Mesendoderm (in vitro differentiated cells): ENCODE data around the gene MID1.

ENCODE experiments used
- DNase-seq: peaks from one replicate; pipeline ENCODE4 v3.0.0; 2013
- H2AK5ac ChIP-seq: 2 replicates; pipeline ENCODE4 v1.6.1; 2013; ENCODE audit warnings: low read length, inconsistent platforms
- H2BK120ac ChIP-seq: 2 replicates; pipeline ENCODE4 v1.6.1; 2013; ENCODE audit warnings: low read depth, mild to moderate bottlenecking, low read length, moderate library complexity, mixed read lengths
- H2BK15ac ChIP-seq: replicated peaks from 2 replicates; pipeline ENCODE4 v1.6.1; 2013; ENCODE audit warnings: low read depth, mild to moderate bottlenecking, moderate library complexity
- H2BK5ac ChIP-seq: 2 replicates; pipeline ENCODE4 v1.6.1; 2013; ENCODE audit warnings: low read length, inconsistent platforms
- H3K18ac ChIP-seq: 2 replicates; pipeline ENCODE4 v1.6.1; 2013; ENCODE audit warnings: mild to moderate bottlenecking, low read length, mixed read lengths
- H3K23ac ChIP-seq: one replicate; pipeline ENCODE4 v1.6.1; 2013; ENCODE audit warnings: low read length
- H3K27ac ChIP-seq: 2 replicates; pipeline ENCODE4 v1.5.1; 2013; ENCODE audit warnings: low read depth, mild to moderate bottlenecking, inconsistent platforms, low read length, moderate library complexity
- H3K27me3 ChIP-seq: 2 replicates; pipeline ENCODE4 v1.6.1; 2013; ENCODE audit warnings: low read length, control low read depth, mild to moderate bottlenecking, inconsistent platforms; ENCODE audit not compliant: insufficient read depth, poor library complexity
- H3K36me3 ChIP-seq: 2 replicates; pipeline ENCODE4 v1.6.1; 2013; ENCODE audit warnings: low read length, inconsistent platforms; ENCODE audit not compliant: control insufficient read depth, insufficient read depth
- H3K4ac ChIP-seq: one replicate; pipeline ENCODE4 v1.6.1; 2013; ENCODE audit warnings: low read depth, mild to moderate bottlenecking, low read length, moderate library complexity
- H3K4me1 ChIP-seq: 2 replicates; pipeline ENCODE4 v1.6.1; 2013; ENCODE audit warnings: low read depth, low read length, inconsistent platforms; ENCODE audit not compliant: control insufficient read depth
- H3K4me2 ChIP-seq: 2 replicates; pipeline ENCODE4 v1.6.1; 2013; ENCODE audit warnings: low read length
- H3K4me3 ChIP-seq: 2 replicates; pipeline ENCODE4 v1.5.1; 2013; ENCODE audit warnings: mild to moderate bottlenecking, low read length
- H3K56ac ChIP-seq: one replicate; pipeline ENCODE4 v1.6.1; 2013; ENCODE audit warnings: low read length
- H3K79me1 ChIP-seq: 2 replicates; pipeline ENCODE4 v1.6.1; 2013; ENCODE audit warnings: low read length, inconsistent platforms
- H3K79me2 ChIP-seq: 2 replicates; pipeline ENCODE4 v1.6.1; 2013; ENCODE audit warnings: mild to moderate bottlenecking, low read length; ENCODE audit not compliant: control insufficient read depth, insufficient read depth
- H3K9ac ChIP-seq: 2 replicates; pipeline ENCODE4 v1.6.1; 2013; ENCODE audit warnings: low read length, inconsistent platforms
- H4K5ac ChIP-seq: one replicate; pipeline ENCODE4 v1.6.1; 2013; ENCODE audit warnings: low read length
- H4K8ac ChIP-seq: one replicate; pipeline ENCODE4 v1.6.1; 2013; ENCODE audit warnings: low read depth, mild to moderate bottlenecking, control low read depth, low read length, moderate library complexity
- WGBS: extraction: QIAGEN DNeasy Blood & Tissue Kit; methylation state at CpG from one replicate; pipeline ENCODE4 v1.1.7; 2013; ENCODE audit warnings: low lambda C conversion rate, missing lambda C conversion rate; ENCODE audit not compliant: insufficient coverage; ENCODE audit errors: extremely low coverage; 5-methylcytosine and 5-hydroxymethylcytosine counted together

MID1 gene

DNA sequence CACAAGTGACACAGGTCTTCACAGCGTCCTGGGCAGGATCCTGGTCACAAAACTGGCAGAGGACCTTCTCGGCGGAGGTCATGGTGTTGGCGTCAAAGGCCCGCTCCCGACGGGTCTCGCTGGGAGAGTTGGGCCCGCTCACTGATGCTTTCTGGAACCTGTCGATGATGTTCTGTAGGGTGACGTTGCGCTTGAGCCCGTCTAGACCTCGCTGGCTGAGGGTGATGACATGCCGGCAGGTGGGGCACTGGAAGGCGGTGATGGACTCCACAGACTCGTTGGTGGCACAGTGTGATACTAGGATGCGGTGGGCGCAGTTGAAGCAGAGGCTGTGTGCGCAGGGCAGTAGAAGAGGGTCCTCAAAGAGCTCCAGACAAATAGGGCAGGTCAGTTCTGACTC lies 53.2 kb downstream of the MID1 start:
- H4K5ac ChIP-seq: no peak overlapping the region
- H3K27ac ChIP-seq: no peak overlapping the region
- H2BK120ac ChIP-seq: no peak overlapping the region
- WGBS: no CpG with 5 or more reads among the region's 20 CpGs
- H3K4ac ChIP-seq: no peak overlapping the region
- DNase-seq: no peak
- no peak overlapping the region for H4K8ac ChIP-seq
- H3K79me2 ChIP-seq: no peaks in the 10 kb centered on the region
- no peak overlapping the region for H2AK5ac ChIP-seq
- H3K9ac ChIP-seq: no peak overlapping the region
- no peaks in the 10 kb centered on the region for H3K27me3 ChIP-seq
- no peaks in the 10 kb centered on the region for H3K4me1 ChIP-seq
- no peak overlapping the region for H3K23ac ChIP-seq
- no peak overlapping the region for H3K18ac ChIP-seq
- no peak overlapping the region for H3K4me3 ChIP-seq
- no peaks in the 10 kb centered on the region for H3K79me1 ChIP-seq
- no peak overlapping the region for H3K56ac ChIP-seq
- H2BK15ac ChIP-seq: no peak overlapping the region
- no peak overlapping the region for H2BK5ac ChIP-seq
- H3K4me2 ChIP-seq: no peak overlapping the region
- H3K36me3 ChIP-seq: no peaks in the 10 kb centered on the region

DNA sequence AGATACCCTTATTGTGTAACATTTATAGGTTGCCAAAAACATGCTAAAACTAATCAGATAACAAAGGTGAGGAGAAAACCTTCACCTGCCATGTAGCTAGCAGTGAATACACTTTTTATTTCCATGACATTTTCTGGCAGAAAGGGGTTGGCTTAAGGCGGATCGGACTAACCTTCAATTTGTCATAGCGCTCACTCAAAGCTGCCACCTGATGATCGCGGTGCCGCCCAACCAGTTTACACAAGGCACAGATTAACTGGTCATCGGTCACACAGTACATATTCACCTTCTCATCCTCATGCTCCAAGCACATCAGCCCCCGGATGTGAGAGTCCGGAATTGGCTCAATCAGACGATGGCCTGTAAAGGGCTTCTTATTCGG lies 53.7 kb downstream of the MID1 start:
- H2BK120ac ChIP-seq: no peak overlapping the region
- H2BK5ac ChIP-seq: no peak overlapping the region
- no peak overlapping the region for H4K5ac ChIP-seq
- H3K9ac ChIP-seq: no peak overlapping the region
- no peaks in the 10 kb centered on the region for H3K79me2 ChIP-seq
- no peak overlapping the region for H3K27ac ChIP-seq
- no peak overlapping the region for H3K4me2 ChIP-seq
- no peaks in the 10 kb centered on the region for H3K27me3 ChIP-seq
- H3K79me1 ChIP-seq: no peaks in the 10 kb centered on the region
- H3K56ac ChIP-seq: no peak overlapping the region
- H3K36me3 ChIP-seq: no peaks in the 10 kb centered on the region
- DNase-seq: no peak
- no peak overlapping the region for H4K8ac ChIP-seq
- no peak overlapping the region for H2BK15ac ChIP-seq
- no peak overlapping the region for H3K18ac ChIP-seq
- no peaks in the 10 kb centered on the region for H3K4me1 ChIP-seq
- no peak overlapping the region for H3K23ac ChIP-seq
- no CpG with 5 or more reads among the region's 11 CpGs for WGBS
- no peak overlapping the region for H2AK5ac ChIP-seq
- H3K4me3 ChIP-seq: no peak overlapping the region
- H3K4ac ChIP-seq: no peak overlapping the region

DNA sequence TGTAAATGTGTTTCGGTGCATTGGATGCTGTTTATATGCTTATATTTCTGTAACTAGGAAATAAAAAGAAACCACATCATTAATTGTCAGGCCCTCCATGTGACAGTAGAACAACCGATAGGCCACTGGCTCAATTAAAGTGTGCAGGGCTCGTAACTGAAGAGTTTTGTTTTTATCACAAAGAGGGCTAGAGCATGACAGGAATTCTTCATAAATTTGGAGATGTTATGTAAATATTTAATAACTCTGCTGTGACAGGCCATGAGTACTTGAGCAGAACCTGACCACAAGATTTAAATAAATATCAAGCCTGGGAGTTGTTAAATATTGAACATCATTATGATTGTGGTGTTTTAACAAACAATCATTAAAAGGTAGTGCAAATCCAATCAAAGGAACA lies 55.9 kb downstream of the MID1 start:
- WGBS: no CpG with 5 or more reads among the region's 3 CpGs

DNA sequence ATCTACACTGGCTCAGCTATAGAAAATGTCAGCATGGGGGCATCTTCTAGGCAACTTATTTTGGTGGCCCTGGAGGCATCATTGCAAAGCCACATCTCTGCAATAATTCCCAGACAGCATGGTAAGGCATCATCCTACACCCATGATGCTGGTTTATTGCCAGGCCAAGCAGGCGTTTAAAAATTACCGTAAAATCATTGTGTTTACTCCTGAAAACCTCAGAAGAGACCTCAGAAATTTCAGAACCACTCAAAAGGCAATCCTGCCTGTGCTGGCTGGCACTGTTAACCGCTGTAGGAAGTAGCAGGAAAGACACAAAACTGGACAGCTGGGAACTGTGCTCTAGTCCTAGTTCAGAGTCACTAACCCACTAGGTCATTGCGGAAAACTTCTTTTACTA lies 63.2 kb downstream of the MID1 start:
- no peak overlapping the region for H2BK5ac ChIP-seq
- H3K36me3 ChIP-seq: no peaks in the 10 kb centered on the region
- no peak for DNase-seq
- H3K23ac ChIP-seq: no peak overlapping the region
- no peak overlapping the region for H4K8ac ChIP-seq
- no peak overlapping the region for H2BK120ac ChIP-seq
- H3K27me3 ChIP-seq: no peaks in the 10 kb centered on the region
- no peak overlapping the region for H3K4ac ChIP-seq
- no peak overlapping the region for H3K18ac ChIP-seq
- no peak overlapping the region for H3K27ac ChIP-seq
- H3K79me1 ChIP-seq: no peaks in the 10 kb centered on the region
- H3K9ac ChIP-seq: no peak overlapping the region
- H3K4me1 ChIP-seq: no peaks in the 10 kb centered on the region
- WGBS: no CpG with 5 or more reads among the region's 4 CpGs
- H2AK5ac ChIP-seq: no peak overlapping the region
- H2BK15ac ChIP-seq: no peak overlapping the region
- no peak overlapping the region for H3K4me2 ChIP-seq
- H3K79me2 ChIP-seq: no peaks in the 10 kb centered on the region
- no peak overlapping the region for H3K56ac ChIP-seq
- H3K4me3 ChIP-seq: no peak overlapping the region
- H4K5ac ChIP-seq: no peak overlapping the region

More for the DNA sequence above, 55.9 kb downstream of the MID1 start:
- no peak overlapping the region for H3K27ac ChIP-seq
- H2BK15ac ChIP-seq: no peak overlapping the region
- H2BK5ac ChIP-seq: no peak overlapping the region
- H3K4me2 ChIP-seq: no peak overlapping the region
- no peaks in the 10 kb centered on the region for H3K27me3 ChIP-seq
- DNase-seq: no peak
- no peaks in the 10 kb centered on the region for H3K4me1 ChIP-seq
- no peak overlapping the region for H3K23ac ChIP-seq
- no peaks in the 10 kb centered on the region for H3K79me1 ChIP-seq
- no peak overlapping the region for H3K4me3 ChIP-seq
- no peak overlapping the region for H3K9ac ChIP-seq
- H2AK5ac ChIP-seq: no peak overlapping the region
- H3K79me2 ChIP-seq: no peaks in the 10 kb centered on the region
- H4K8ac ChIP-seq: no peak overlapping the region
- no peak overlapping the region for H4K5ac ChIP-seq
- no peak overlapping the region for H2BK120ac ChIP-seq
- no peak overlapping the region for H3K4ac ChIP-seq
- no peak overlapping the region for H3K18ac ChIP-seq
- H3K56ac ChIP-seq: no peak overlapping the region
- no peaks in the 10 kb centered on the region for H3K36me3 ChIP-seq

DNA sequence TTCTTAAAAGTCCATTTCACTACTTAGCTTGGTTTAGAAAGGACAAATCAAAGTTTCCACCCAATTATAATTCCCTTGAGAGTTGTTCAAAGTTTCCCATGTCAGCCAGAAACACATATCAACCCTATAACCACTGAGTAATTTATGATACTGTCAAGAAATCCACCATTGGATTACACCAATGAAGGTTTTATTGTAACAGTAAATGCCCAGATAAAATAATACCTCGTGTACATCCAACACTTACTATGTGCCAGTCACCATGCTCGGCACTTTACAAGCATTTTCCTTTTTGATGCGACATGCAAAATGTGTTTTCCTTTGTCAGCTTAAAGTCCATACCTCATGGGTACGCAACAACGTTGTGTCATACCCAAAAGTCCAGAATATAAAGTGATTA lies 64.0 kb downstream of the MID1 start:
- Histone ChIP-seq H3K79me1 (no peaks in the 10 kb centered on the region), H2BK15ac (no peak overlapping the region), H3K79me2 (no peaks in the 10 kb centered on the region), H3K27me3 (no peaks in the 10 kb centered on the region), H2BK5ac (no peak overlapping the region), H3K4me1 (no peaks in the 10 kb centered on the region), H3K18ac (no peak overlapping the region), H3K4ac (no peak overlapping the region), H3K36me3 (no peaks in the 10 kb centered on the region), H2BK120ac (no peak overlapping the region), H4K8ac (no peak overlapping the region), H3K4me2 (no peak overlapping the region), H3K56ac (no peak overlapping the region), H2AK5ac (no peak overlapping the region), H3K27ac (no peak overlapping the region), H3K23ac (no peak overlapping the region), H4K5ac (no peak overlapping the region), H3K9ac (no peak overlapping the region), H3K4me3 (no peak overlapping the region)
- no peak for DNase-seq
- WGBS: no CpG with 5 or more reads among the region's 5 CpGs

DNA sequence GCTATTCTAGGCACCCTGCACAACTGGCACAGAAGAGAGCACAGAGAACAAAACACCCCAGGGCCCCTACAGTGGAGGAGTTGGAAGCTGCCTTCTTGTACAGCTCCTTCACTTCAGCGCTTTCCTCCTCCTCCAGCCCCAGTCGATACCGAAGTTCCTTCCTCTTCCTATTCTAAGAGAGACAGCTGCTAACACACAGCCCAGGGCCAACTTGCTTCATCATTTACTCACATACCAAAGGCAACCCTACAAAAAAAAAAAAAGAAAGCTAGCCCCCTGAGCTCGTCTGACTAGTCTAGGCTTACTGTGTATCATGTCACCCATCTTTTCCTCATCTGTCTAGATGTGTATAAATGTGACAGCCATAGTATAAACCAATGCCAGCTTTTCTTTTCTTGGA lies 64.5 kb downstream of the MID1 start:
- H2BK120ac ChIP-seq: no peak overlapping the region
- H3K23ac ChIP-seq: no peak overlapping the region
- H3K4me1 ChIP-seq: no peaks in the 10 kb centered on the region
- H2AK5ac ChIP-seq: no peak overlapping the region
- no peak overlapping the region for H3K18ac ChIP-seq
- no peak overlapping the region for H2BK5ac ChIP-seq
- no peak overlapping the region for H3K4ac ChIP-seq
- no peak overlapping the region for H3K4me3 ChIP-seq
- WGBS: no CpG with 5 or more reads among the region's 4 CpGs
- H4K8ac ChIP-seq: no peak overlapping the region
- no peaks in the 10 kb centered on the region for H3K27me3 ChIP-seq
- H3K9ac ChIP-seq: no peak overlapping the region
- no peak overlapping the region for H3K56ac ChIP-seq
- no peak overlapping the region for H3K4me2 ChIP-seq
- H3K79me2 ChIP-seq: no peaks in the 10 kb centered on the region
- no peak overlapping the region for H4K5ac ChIP-seq
- H2BK15ac ChIP-seq: no peak overlapping the region
- no peaks in the 10 kb centered on the region for H3K79me1 ChIP-seq
- no peak for DNase-seq
- no peak overlapping the region for H3K27ac ChIP-seq
- no peaks in the 10 kb centered on the region for H3K36me3 ChIP-seq
